CD8-positive, alpha-beta memory T cell (primary cell): ENCODE measurements around the gene CENPC. TPM values are rescaled to one million over a fixed set of nuclear protein-coding genes. Genes with fewer than 3 reads are reported as not detected.

ENCODE experiments used
- CTCF ChIA-PET: fragments of 350-600 bp; sonication (Branson Sonifier 250); formaldehyde crosslinking; loops from one replicate; lab custom pipeline; 2021; ENCODE audit warnings: antibody characterized with exemption; lab: Charles Lee
- POLR2A ChIA-PET: fragments of 350-600 bp; sonication (Branson Sonifier 250); formaldehyde crosslinking; loops from one replicate; lab custom pipeline; 2021; ENCODE audit warnings: antibody characterized with exemption; lab: Charles Lee
- DNase-seq, 5 donors: peaks; one replicate each; pipeline versions ENCODE4 v3.0.0 to v3.0.0-alpha.2; 2020 to 2022; ENCODE audit warnings: mixed read lengths in 1 of 5
- H3K27ac ChIP-seq: one replicate; pipeline ENCODE4 v1.7.0; 2013; ENCODE audit warnings: low read depth, mild to moderate bottlenecking, low read length, moderate library complexity
- H3K27me3 ChIP-seq: 2 replicates; pipeline ENCODE4 v1.7.0; 2013; ENCODE audit warnings: low read length, mild to moderate bottlenecking; ENCODE audit not compliant: insufficient read depth, poor library complexity, severe bottlenecking
- H3K36me3 ChIP-seq: 2 replicates; pipeline ENCODE4 v1.7.0; 2013; ENCODE audit warnings: mild to moderate bottlenecking, low read length, moderate library complexity; ENCODE audit not compliant: insufficient read depth
- H3K4me1 ChIP-seq: 2 replicates; pipeline ENCODE4 v1.7.0; 2013; ENCODE audit warnings: mild to moderate bottlenecking, low read length, moderate library complexity; ENCODE audit not compliant: insufficient read depth
- H3K4me3 ChIP-seq: 2 replicates; pipeline ENCODE4 v1.7.0; 2013; ENCODE audit warnings: mild to moderate bottlenecking, low read length
- H3K9me3 ChIP-seq: 2 replicates; pipeline ENCODE4 v1.7.0; 2013; ENCODE audit warnings: mild to moderate bottlenecking, low read length
- H3K27ac Mint-ChIP-seq, 8 donors: one replicate each; pipeline ENCODE4 v1.8.0; 2020 to 2021; ENCODE audit warnings: mixed read lengths in 8 of 8, mild to moderate bottlenecking in 6 of 8, inconsistent platforms in 3 of 8, moderate library complexity in 3 of 8
- H3K27me3 Mint-ChIP-seq, 2 donors: one replicate each; pipeline ENCODE4 v1.8.0; 2020 to 2021; ENCODE audit warnings: mixed read lengths in 2 of 2, mild to moderate bottlenecking in 1 of 2, moderate library complexity in 1 of 2
- H3K36me3 Mint-ChIP-seq, 3 donors: one replicate each; pipeline ENCODE4 v1.8.0; 2020 to 2021; ENCODE audit warnings: mixed read lengths in 3 of 3, inconsistent platforms in 1 of 3, mild to moderate bottlenecking in 1 of 3
- H3K4me1 Mint-ChIP-seq, 3 donors: one replicate each; pipeline ENCODE4 v1.8.0; 2020 to 2021; ENCODE audit warnings: mixed read lengths in 3 of 3, inconsistent platforms in 1 of 3, mild to moderate bottlenecking in 1 of 3
- H3K4me3 Mint-ChIP-seq, 7 donors: one replicate each; pipeline ENCODE4 v1.8.0; 2020 to 2021; ENCODE audit warnings: mixed read lengths in 7 of 7, mild to moderate bottlenecking in 6 of 7, moderate library complexity in 4 of 7, inconsistent platforms in 2 of 7
- H3K9me3 Mint-ChIP-seq, 5 donors: one replicate each; pipeline ENCODE4 v1.8.0; 2020 to 2022; ENCODE audit warnings: mixed read lengths in 5 of 5, mild to moderate bottlenecking in 3 of 5, moderate library complexity in 2 of 5, inconsistent platforms in 1 of 5
- polyA plus RNA-seq: library from polyadenylated mRNA; unstranded; fragments of 300-500 nt; fragmentation: Illumina TruSeq; gene quantifications from one replicate; pipeline ENCODE4 v1.2.3, GENCODE V29; 2021
- total RNA-seq, 2 experiments: library from RNA; stranded (reverse); gene quantifications; one replicate each; pipeline ENCODE4 v1.2.3, GENCODE V29; 2021

Gene CENPC
- total and polyA plus RNA-seq, 3 experiments from 2014 or later: 19.3 to 25.0 (median 20.2) TPM

GRCh38 chr4:67499799-67500198 is 45.5 kb downstream of the CENPC start:
- no peak overlapping the region for H3K4me3 ChIP-seq
- ChIA-PET POLR2A (no interaction called here), CTCF (no interaction called here)
- Mint-ChIP-seq H3K9me3 (no peaks in the 10 kb centered on the region), H3K27me3 (no peaks in the 10 kb centered on the region), H3K36me3 (peaks cover 14 to 68% (median 27%) of the 10 kb centered on the region in 3 donors), H3K4me1 (peaks cover 21 to 50% (median 29%) of the 10 kb centered on the region in 3 donors), H3K27ac (peak overlapping the region in 1 of 8 donors; percentile 40), H3K4me3 (no peak overlapping the region)
- no peak for DNase-seq
- no peaks in the 10 kb centered on the region for H3K9me3 ChIP-seq
- no peak overlapping the region for H3K27ac ChIP-seq
- peaks cover 12% of the 10 kb centered on the region for H3K36me3 ChIP-seq
- no peaks in the 10 kb centered on the region for H3K27me3 ChIP-seq
- no peaks in the 10 kb centered on the region for H3K4me1 ChIP-seq

GRCh38 chr4:67483868-67484602 is 61.3 kb downstream of the CENPC start:
- Histone ChIP-seq H3K9me3 (no peaks in the 10 kb centered on the region), H3K36me3 (peaks cover 6% of the 10 kb centered on the region), H3K4me3 (no peak overlapping the region), H3K4me1 (no peaks in the 10 kb centered on the region), H3K27ac (no peak overlapping the region), H3K27me3 (no peaks in the 10 kb centered on the region)
- CTCF ChIA-PET: no interaction called here
- no peak overlapping the region for H3K4me3 Mint-ChIP-seq
- POLR2A ChIA-PET: no interaction called here
- no peaks in the 10 kb centered on the region for H3K27me3 Mint-ChIP-seq
- H3K27ac Mint-ChIP-seq: peak overlapping the region in 1 of 8 donors; percentile 13
- peaks cover under 1 to 8% (median 3%) of the 10 kb centered on the region in 5 donors for H3K9me3 Mint-ChIP-seq
- H3K36me3 Mint-ChIP-seq: peaks cover 44 to 84% (median 45%) of the 10 kb centered on the region in 3 donors
- no peak for DNase-seq
- H3K4me1 Mint-ChIP-seq: peaks cover 29 to 44% (median 32%) of the 10 kb centered on the region in 3 donors

GRCh38 chr4:67480810-67481209 is 64.5 kb downstream of the CENPC start:
- Histone ChIP-seq H3K9me3 (peaks cover 6% of the 10 kb centered on the region), H3K4me1 (no peaks in the 10 kb centered on the region), H3K4me3 (no peak overlapping the region), H3K36me3 (peaks cover 19% of the 10 kb centered on the region), H3K27ac (no peak overlapping the region), H3K27me3 (no peaks in the 10 kb centered on the region)
- Mint-ChIP-seq H3K4me1 (peaks cover 35 to 52% (median 46%) of the 10 kb centered on the region in 3 donors), H3K27ac (no peak overlapping the region), H3K27me3 (peaks cover 0 to 1% of the 10 kb centered on the region in 2 donors), H3K4me3 (no peak overlapping the region), H3K36me3 (peaks cover 70 to 93% (median 74%) of the 10 kb centered on the region in 3 donors), H3K9me3 (peaks cover 14 to 24% (median 20%) of the 10 kb centered on the region in 5 donors)
- DNase-seq: no peak
- ChIA-PET POLR2A (no interaction called here), CTCF (no interaction called here)

- Histone ChIP-seq H3K4me1 (no peaks in the 10 kb centered on the region), H3K9me3 (peaks cover 6% of the 10 kb centered on the region), H3K27me3 (no peaks in the 10 kb centered on the region), H3K27ac (no peak overlapping the region), H3K36me3 (peaks cover 24% of the 10 kb centered on the region), H3K4me3 (no peak overlapping the region)
- ChIA-PET CTCF (no interaction called here), POLR2A (no interaction called here)
- Mint-ChIP-seq H3K4me3 (no peak overlapping the region), H3K27ac (no peak overlapping the region), H3K4me1 (peaks cover 14 to 24% (median 16%) of the 10 kb centered on the region in 3 donors), H3K9me3 (peaks cover 14 to 24% (median 20%) of the 10 kb centered on the region in 5 donors), H3K36me3 (peaks cover 61 to 88% (median 63%) of the 10 kb centered on the region in 3 donors), H3K27me3 (peaks cover 0 to 1% of the 10 kb centered on the region in 2 donors)
- DNase-seq: no peak
Observed at GRCh38 chr4:67475155-67475554, 70.1 kb downstream of the CENPC start.

GRCh38 chr4:67470871-67471270 is 74.4 kb downstream of the CENPC start:
- DNase-seq: no peak
- Mint-ChIP-seq H3K27ac (no peak overlapping the region), H3K27me3 (no peaks in the 10 kb centered on the region), H3K36me3 (peaks cover 31 to 73% (median 36%) of the 10 kb centered on the region in 3 donors), H3K9me3 (no peaks in the 10 kb centered on the region), H3K4me3 (no peak overlapping the region), H3K4me1 (no peaks in the 10 kb centered on the region)
- Histone ChIP-seq H3K27me3 (no peaks in the 10 kb centered on the region), H3K36me3 (peaks cover 5% of the 10 kb centered on the region), H3K27ac (no peak overlapping the region), H3K4me1 (no peaks in the 10 kb centered on the region), H3K4me3 (no peak overlapping the region), H3K9me3 (no peaks in the 10 kb centered on the region)
- ChIA-PET POLR2A (no interaction called here), CTCF (no interaction called here)

- Mint-ChIP-seq H3K4me3 (no peak overlapping the region), H3K4me1 (no peaks in the 10 kb centered on the region), H3K27ac (peak overlapping the region in 1 of 8 donors; percentile 54), H3K36me3 (peaks cover 23 to 62% (median 29%) of the 10 kb centered on the region in 3 donors), H3K9me3 (no peaks in the 10 kb centered on the region), H3K27me3 (no peaks in the 10 kb centered on the region)
- no peak for DNase-seq
- peaks cover 3% of the 10 kb centered on the region for H3K36me3 ChIP-seq
- POLR2A ChIA-PET: no interaction called here
- CTCF ChIA-PET: no interaction called here
- no peaks in the 10 kb centered on the region for H3K9me3 ChIP-seq
- H3K4me3 ChIP-seq: no peak overlapping the region
- H3K27me3 ChIP-seq: no peaks in the 10 kb centered on the region
- no peaks in the 10 kb centered on the region for H3K4me1 ChIP-seq
- H3K27ac ChIP-seq: no peak overlapping the region
Observed at GRCh38 chr4:67468830-67469229, 76.5 kb downstream of the CENPC start.

GRCh38 chr4:67466751-67467150 is 78.6 kb downstream of the CENPC start:
- no peak overlapping the region for H3K4me3 Mint-ChIP-seq
- H3K27me3 Mint-ChIP-seq: no peaks in the 10 kb centered on the region
- ChIA-PET CTCF (no interaction called here), POLR2A (no interaction called here)
- no peak overlapping the region for H3K27ac Mint-ChIP-seq
- no peaks in the 10 kb centered on the region for H3K9me3 Mint-ChIP-seq
- Histone ChIP-seq H3K9me3 (no peaks in the 10 kb centered on the region), H3K36me3 (no peaks in the 10 kb centered on the region), H3K27me3 (no peaks in the 10 kb centered on the region), H3K4me3 (no peak overlapping the region), H3K27ac (no peak overlapping the region), H3K4me1 (no peaks in the 10 kb centered on the region)
- no peak for DNase-seq
- peaks cover 19 to 50% (median 22%) of the 10 kb centered on the region in 3 donors for H3K36me3 Mint-ChIP-seq
- H3K4me1 Mint-ChIP-seq: peaks cover 0 to 5% (median 4%) of the 10 kb centered on the region in 3 donors

- POLR2A ChIA-PET: no interaction called here
Observed at GRCh38 chr4:67465763-67466052, 79.6 kb downstream of the CENPC start.

More at GRCh38 chr4:67465763-67466052, 79.6 kb downstream of the CENPC start:
- no peaks in the 10 kb centered on the region for H3K27me3 Mint-ChIP-seq
- Histone ChIP-seq H3K4me1 (no peaks in the 10 kb centered on the region), H3K27ac (no peak overlapping the region), H3K9me3 (no peaks in the 10 kb centered on the region), H3K27me3 (no peaks in the 10 kb centered on the region), H3K4me3 (no peak overlapping the region), H3K36me3 (no peaks in the 10 kb centered on the region)
- no peak overlapping the region for H3K4me3 Mint-ChIP-seq
- no peak for DNase-seq
- peaks cover 11 to 46% (median 15%) of the 10 kb centered on the region in 3 donors for H3K36me3 Mint-ChIP-seq
- no peaks in the 10 kb centered on the region for H3K9me3 Mint-ChIP-seq
- no peak overlapping the region for H3K27ac Mint-ChIP-seq
- H3K4me1 Mint-ChIP-seq: peaks cover 0 to 6% (median 5%) of the 10 kb centered on the region in 3 donors
- CTCF ChIA-PET: no interaction called here
